ENCODE results near the gene WFIKKN1. TPM values are rescaled to one million over a fixed set of nuclear protein-coding genes. Genes with fewer than 3 reads are reported as not detected.

The WFIKKN1 gene
- total RNA-seq (2014; rRNA removed) (0.11 and 0.40 TPM in 2 replicates), Bru-seq, nascent RNA (percentile 14 among the genes with signal in this experiment), BruChase-seq, experiment 1, labeled RNA remaining after a 6-hour chase (percentile 50 among the genes with signal in this experiment), BruChase-seq, experiment 2, labeled RNA remaining after a 2-hour chase (percentile 41 among the genes with signal in this experiment)
- long read RNA-seq, full-length matches to known transcripts, result 17 of 17 reads
- long read RNA-seq, partial matches to known transcripts, result 0 of 17 reads
- long read RNA-seq, other reads (novel, unspliced or antisense), result 0 of 17 reads

- Histone ChIP-seq H3K4me2 (ENCODE audit: low read length) (no peak within 1 kb of the TSS), H3K4me3 (ENCODE audit: low read length) (no peak within 1 kb of the TSS), H3K79me2 (ENCODE audit: low read length) (peaks cover 12% of the 10 kb centered on the region), H3K27ac (ENCODE audit: low read length) (no peak within 1 kb of the TSS), H2AFZ (ENCODE audit: low read length) (no peak within 1 kb of the TSS), H3F3A (ENCODE audit: low read length, unreplicated experiment) (no peaks in the 10 kb centered on the region), H3K4me1 (ENCODE audit: insufficient read depth, low read length) (peaks cover 17% of the 10 kb centered on the region), H4K20me1 (ENCODE audit: low read length) (no peaks in the 10 kb centered on the region), H3K9me2 (replicated peaks; ENCODE audit: low read length) (no peaks in the 10 kb centered on the region), H3K9ac (ENCODE audit: low read length) (no peak within 1 kb of the TSS), H3K36me3 (ENCODE audit: low read depth, low read length) (no peaks in the 10 kb centered on the region), H3K27me3 (ENCODE audit: low read length) (no peaks in the 10 kb centered on the region), H3K9me3 (ENCODE audit: low read length) (no peaks in the 10 kb centered on the region)
- ATAC-seq (no peak), DNase-seq (no peak)
- no peak for TF ChIP-seq EZH2 (IDR thresholded peaks at IDR 0.05; ENCODE audit: low read length, unreplicated experiment)
- no peak for TF ChIP-seq CTCF (conservative IDR thresholded peaks at IDR 0.05; ENCODE audit: low read depth, low read length)
- no peak for TF ChIP-seq EZH2phosphoT487 (IDR thresholded peaks at IDR 0.05; ENCODE audit: borderline replicate concordance, low read length)
- POLR2A ChIA-PET (ENCODE audit: unreplicated experiment), result no interaction called here
- BruUV-seq (replicated peaks), result no TSS peak
- CTCF ChIA-PET, result no interaction called here
- intact Hi-C loops (cut with micrococcal nuclease), result no loop called here
Observed at GRCh38 chr16:630815-631405, at the start of gene WFIKKN1. TSS of gene WFIKKN1 (plus strand) at chr16:630985. CDS start at chr16:631254, 269 bp downstream.

- no peaks in the 10 kb centered on the region for H3K9me2 ChIP-seq (replicated peaks; ENCODE audit: low read length)
- H3K79me2 ChIP-seq (ENCODE audit: low read length), result no peaks in the 10 kb centered on the region
- intact Hi-C loops (cut with micrococcal nuclease), result loop anchor here (10.0 kb wide), 1 partner anchor 57 kb away; the partner anchor contains the start of gene CAPN15
- H3F3A ChIP-seq (ENCODE audit: low read length, unreplicated experiment), result no peaks in the 10 kb centered on the region
- TF ChIP-seq EZH2 (IDR thresholded peaks at IDR 0.05; ENCODE audit: low read length, unreplicated experiment) (no peak), CTCF (conservative IDR thresholded peaks at IDR 0.05; ENCODE audit: low read depth, low read length) (no peak), EZH2phosphoT487 (IDR thresholded peaks at IDR 0.05; ENCODE audit: borderline replicate concordance, low read length) (no peak)
- ATAC-seq (no peak), DNase-seq (no peak)
- H3K4me2 ChIP-seq (ENCODE audit: low read length), result no peak overlapping the region
- H2AFZ ChIP-seq (ENCODE audit: low read length), result no peak overlapping the region
- no peak overlapping the region for H3K27ac ChIP-seq (ENCODE audit: low read length)
- no peaks in the 10 kb centered on the region for H3K9me3 ChIP-seq (ENCODE audit: low read length)
- POLR2A ChIA-PET (ENCODE audit: unreplicated experiment), result interaction anchor here (0.6 kb wide), 2 partner anchors 146 to 961 kb away, joined by 3 to 5 read pairs; no protein-coding TSS in a partner anchor
- H3K27me3 ChIP-seq (ENCODE audit: low read length), result no peaks in the 10 kb centered on the region
- no peaks in the 10 kb centered on the region for H3K4me1 ChIP-seq (ENCODE audit: insufficient read depth, low read length)
- no peak overlapping the region for H3K4me3 ChIP-seq (ENCODE audit: low read length)
- H3K36me3 ChIP-seq (ENCODE audit: low read depth, low read length), result no peaks in the 10 kb centered on the region
- no peak overlapping the region for H3K9ac ChIP-seq (ENCODE audit: low read length)
- BruUV-seq (replicated peaks), result no TSS peak
- CTCF ChIA-PET, result no interaction called here
- no peaks in the 10 kb centered on the region for H4K20me1 ChIP-seq (ENCODE audit: low read length)
Observed at GRCh38 chr16:582218-582613, 48.6 kb upstream of the WFIKKN1 start.
